Parathyroid adenoma (tissue), 2 donors: Measurements from ENCODE around the gene PAIP1.

ENCODE experiments used
- H2AFZ ChIP-seq: fragments of 300-600 bp; sonication (generic); one replicate; pipeline ENCODE4 v1.7.0; 2017; ENCODE audit warnings: antibody characterized with exemption, mild to moderate bottlenecking
- H3K27ac ChIP-seq: fragments of 300-600 bp; sonication (generic); one replicate; pipeline ENCODE4 v1.7.0; 2017
- H3K27me3 ChIP-seq: fragments of 300-600 bp; sonication (generic); one replicate; pipeline ENCODE4 v1.7.0; 2017; ENCODE audit warnings: low read length; ENCODE audit not compliant: control insufficient read depth, insufficient read depth
- H3K36me3 ChIP-seq: fragments of 300-600 bp; sonication (generic); one replicate; pipeline ENCODE4 v1.7.0; 2017; ENCODE audit warnings: low read length; ENCODE audit not compliant: control insufficient read depth, insufficient read depth
- H3K4me1 ChIP-seq: fragments of 300-600 bp; sonication (generic); one replicate; pipeline ENCODE4 v1.7.0; 2017; ENCODE audit warnings: control low read depth
- H3K4me2 ChIP-seq: fragments of 300-600 bp; sonication (generic); one replicate; pipeline ENCODE4 v1.7.0; 2017; ENCODE audit warnings: low read length
- H3K4me3 ChIP-seq: fragments of 300-600 bp; sonication (generic); one replicate; pipeline ENCODE4 v1.7.0; 2017; ENCODE audit warnings: low read depth, low read length
- H3K79me2 ChIP-seq: fragments of 300-600 bp; sonication (generic); one replicate; pipeline ENCODE4 v1.7.0; 2017; ENCODE audit warnings: control low read depth
- H3K9ac ChIP-seq: fragments of 300-600 bp; sonication (generic); one replicate; pipeline ENCODE4 v1.7.0; 2017; ENCODE audit warnings: mild to moderate bottlenecking
- H3K9me3 ChIP-seq: fragments of 300-600 bp; sonication (generic); one replicate; pipeline ENCODE4 v1.7.0; 2017; ENCODE audit warnings: low read length; ENCODE audit not compliant: control insufficient read depth
- TF ChIP-seq, protein P1 (sequence below): fragments of 300-600 bp; sonication (generic); IDR thresholded peaks from one replicate; pipeline ENCODE4 v1.7.0; 2017; ENCODE audit warnings: antibody characterized with exemption, mild to moderate bottlenecking
- donor health status: primary hyperparathyroidism.

PAIP1 gene

DNA sequence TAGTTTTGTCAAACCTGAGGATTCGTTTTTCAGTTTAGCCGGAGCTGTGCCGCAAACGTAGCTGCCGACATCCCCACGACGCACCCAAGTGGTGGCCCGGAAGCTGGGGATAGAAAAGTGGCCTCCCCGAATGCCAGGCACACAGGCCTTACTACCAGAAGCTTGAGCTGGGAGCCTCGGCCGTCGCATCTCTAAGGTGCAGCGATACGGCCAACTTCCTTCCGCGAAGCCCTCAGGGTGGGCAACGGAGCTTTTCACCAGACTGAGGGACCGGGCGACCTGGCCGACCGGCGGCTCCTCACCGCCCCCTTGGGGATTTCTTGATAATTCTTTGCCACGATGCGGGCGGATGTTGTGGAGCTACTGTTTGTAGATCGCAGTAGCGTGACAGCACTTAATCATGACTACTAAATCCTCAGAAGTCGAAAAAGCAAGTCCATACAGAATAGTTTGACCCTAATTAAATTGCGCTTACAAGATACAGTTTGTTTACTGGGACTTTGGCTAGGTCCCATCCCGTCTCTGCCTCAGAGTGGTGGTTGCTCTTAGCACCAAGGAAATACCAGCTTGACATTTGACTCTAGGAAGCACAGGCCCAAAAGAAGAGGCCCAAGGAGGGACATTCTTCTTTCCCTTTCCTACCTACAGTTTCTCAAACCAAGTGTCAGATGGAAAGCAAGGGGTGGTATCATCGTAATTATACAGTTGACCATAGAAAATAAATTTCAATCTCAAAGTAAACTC is 72.6 kb downstream of the PAIP1 start:
- H3K4me1 ChIP-seq: peaks cover 10% of the 10 kb centered on the region
- peak overlapping the region; percentile 3 for H3K9ac ChIP-seq
- TF ChIP-seq, protein P1, sequence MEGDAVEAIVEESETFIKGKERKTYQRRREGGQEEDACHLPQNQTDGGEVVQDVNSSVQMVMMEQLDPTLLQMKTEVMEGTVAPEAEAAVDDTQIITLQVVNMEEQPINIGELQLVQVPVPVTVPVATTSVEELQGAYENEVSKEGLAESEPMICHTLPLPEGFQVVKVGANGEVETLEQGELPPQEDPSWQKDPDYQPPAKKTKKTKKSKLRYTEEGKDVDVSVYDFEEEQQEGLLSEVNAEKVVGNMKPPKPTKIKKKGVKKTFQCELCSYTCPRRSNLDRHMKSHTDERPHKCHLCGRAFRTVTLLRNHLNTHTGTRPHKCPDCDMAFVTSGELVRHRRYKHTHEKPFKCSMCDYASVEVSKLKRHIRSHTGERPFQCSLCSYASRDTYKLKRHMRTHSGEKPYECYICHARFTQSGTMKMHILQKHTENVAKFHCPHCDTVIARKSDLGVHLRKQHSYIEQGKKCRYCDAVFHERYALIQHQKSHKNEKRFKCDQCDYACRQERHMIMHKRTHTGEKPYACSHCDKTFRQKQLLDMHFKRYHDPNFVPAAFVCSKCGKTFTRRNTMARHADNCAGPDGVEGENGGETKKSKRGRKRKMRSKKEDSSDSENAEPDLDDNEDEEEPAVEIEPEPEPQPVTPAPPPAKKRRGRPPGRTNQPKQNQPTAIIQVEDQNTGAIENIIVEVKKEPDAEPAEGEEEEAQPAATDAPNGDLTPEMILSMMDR: peak; percentile 89
- H3K27me3 ChIP-seq: no peaks in the 10 kb centered on the region
- H3K9me3 ChIP-seq: no peaks in the 10 kb centered on the region
- peak overlapping the region; percentile 86 for H3K27ac ChIP-seq
- peak overlapping the region; percentile 73 for H3K4me3 ChIP-seq
- peak overlapping the region; percentile 91 for H2AFZ ChIP-seq
- H3K36me3 ChIP-seq: no peaks in the 10 kb centered on the region
- H3K4me2 ChIP-seq: peak overlapping the region; percentile 72
- H3K79me2 ChIP-seq: no peaks in the 10 kb centered on the region

DNA sequence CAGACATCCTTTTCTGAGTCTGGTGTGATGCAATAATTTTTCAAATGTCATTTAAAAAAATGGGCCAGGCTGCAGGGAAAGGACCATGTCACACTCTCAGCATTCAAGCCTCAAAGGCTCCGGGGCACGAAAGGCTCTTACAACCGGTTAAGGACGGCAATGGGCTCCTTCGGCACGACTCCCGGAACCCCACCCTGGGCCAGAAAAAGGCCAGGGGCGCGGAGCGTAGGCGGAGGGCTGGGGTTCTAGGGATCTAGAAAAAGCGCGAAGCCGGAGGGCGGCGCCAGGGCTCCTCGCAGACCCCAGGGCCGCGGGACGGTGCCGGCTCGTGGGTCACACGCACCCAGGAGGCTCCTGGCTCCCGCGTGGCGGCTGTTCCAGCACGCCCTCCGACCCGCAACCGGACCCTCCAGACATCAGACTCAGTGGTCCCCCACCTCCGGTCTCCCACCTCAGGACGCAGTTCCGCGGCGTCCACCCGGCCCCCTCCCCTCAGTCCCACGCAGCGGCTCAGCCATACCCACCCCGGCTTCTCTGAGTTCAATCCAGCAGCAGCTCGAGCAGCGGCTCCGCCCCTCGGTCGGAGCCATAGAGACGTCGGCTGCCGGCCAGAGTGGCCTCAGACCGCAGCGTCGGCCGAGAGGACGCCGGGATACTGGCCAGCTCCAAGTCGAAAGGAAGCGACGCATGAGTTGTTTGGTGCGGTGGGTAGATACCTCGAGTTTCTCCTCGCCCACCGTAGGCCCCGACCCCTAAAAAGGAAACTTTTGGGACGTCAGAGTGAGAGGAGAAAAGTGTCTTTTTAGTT is 73.4 kb downstream of the PAIP1 start, which contains the start of gene TMEM267:
TMEM267 (minus strand) TSS at position 568 of the 808 bp plus-strand sequence. CDS start 29,896 bp downstream, outside the sequence.
- Histone ChIP-seq H3K4me3 (peak within 1 kb of the TSS; percentile 73), H3K4me2 (peak within 1 kb of the TSS; percentile 72), H3K79me2 (no peaks in the 10 kb centered on the region), H2AFZ (peak within 1 kb of the TSS; percentile 91), H3K27me3 (no peaks in the 10 kb centered on the region), H3K9ac (peak within 1 kb of the TSS; percentile 49), H3K27ac (peak within 1 kb of the TSS; percentile 86), H3K4me1 (peaks cover 10% of the 10 kb centered on the region), H3K36me3 (no peaks in the 10 kb centered on the region), H3K9me3 (no peaks in the 10 kb centered on the region)
- TF ChIP-seq, protein P1: no peak

DNA sequence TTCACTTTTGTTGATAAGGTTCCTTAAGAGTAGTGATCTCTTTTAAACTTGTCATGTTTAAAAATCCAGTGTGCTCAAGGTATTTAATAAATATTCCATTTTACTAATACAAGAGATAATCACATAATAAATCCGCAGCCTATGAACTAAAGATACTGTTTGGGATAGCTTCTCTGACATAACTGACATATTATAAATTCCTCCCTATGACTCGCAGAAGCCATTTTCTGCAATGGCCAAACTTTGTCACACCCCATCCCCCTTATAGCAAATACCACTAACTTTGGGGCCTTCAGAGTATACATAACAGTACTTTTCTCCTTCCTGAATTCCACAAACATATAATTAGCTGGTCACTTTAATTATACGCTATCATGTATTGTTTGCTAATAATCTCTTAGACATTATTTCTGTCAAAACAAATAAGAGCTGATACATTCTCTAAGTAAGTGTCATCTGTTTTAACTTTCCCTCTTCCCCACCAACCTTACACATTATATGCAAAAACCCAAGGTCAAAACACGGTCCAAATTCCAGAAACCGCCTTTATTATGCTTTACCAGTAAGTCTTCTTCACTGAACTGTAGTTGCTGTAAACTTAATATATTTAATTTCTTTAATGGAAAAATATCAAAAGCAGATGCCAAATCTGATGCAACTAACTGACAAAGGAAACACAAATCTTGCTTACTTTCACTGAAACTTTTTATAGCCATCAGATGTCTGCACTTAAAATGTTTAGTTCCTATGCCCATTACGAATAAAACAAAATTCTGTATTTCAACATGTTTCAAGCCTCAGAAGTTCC is 74.2 kb downstream of the PAIP1 start:
- no peaks in the 10 kb centered on the region for H3K79me2 ChIP-seq
- H3K9me3 ChIP-seq: no peaks in the 10 kb centered on the region
- H3K27me3 ChIP-seq: no peaks in the 10 kb centered on the region
- peak overlapping the region; percentile 91 for H2AFZ ChIP-seq
- TF ChIP-seq, protein P1: no peak
- peak overlapping the region; percentile 72 for H3K4me2 ChIP-seq
- peaks cover 10% of the 10 kb centered on the region for H3K4me1 ChIP-seq
- peak overlapping the region; percentile 73 for H3K4me3 ChIP-seq
- H3K9ac ChIP-seq: no peak overlapping the region
- no peaks in the 10 kb centered on the region for H3K36me3 ChIP-seq
- H3K27ac ChIP-seq: peak overlapping the region; percentile 86
